NCI-H226 (cell line): Measurements from ENCODE around the gene COL18A1.

ENCODE experiments used
- DNase-seq: peaks from one replicate; pipeline ENCODE4 v3.0.0-alpha.2; 2015

Gene COL18A1

GRCh38 chr21:45537746-45538291, 132.9 kb downstream of the COL18A1 start:
- DNase-seq = no peak

- no peak for DNase-seq
These were observed 133.5 kb downstream of the COL18A1 start for GRCh38 chr21:45538381-45539045.

- no peak for DNase-seq
These were observed 134.3 kb downstream of the COL18A1 start for GRCh38 chr21:45539046-45539795.

- no peak for DNase-seq
These were observed 135.0 kb downstream of the COL18A1 start for GRCh38 chr21:45539796-45540600.

GRCh38 chr21:45540601-45540970, 135.6 kb downstream of the COL18A1 start:
- DNase-seq = no peak

GRCh38 chr21:45541221-45542039, 136.5 kb downstream of the COL18A1 start:
- peak; percentile 52 for DNase-seq

GRCh38 chr21:45542242-45542666, 137.3 kb downstream of the COL18A1 start, which contains the start of gene SLC19A1:
SLC19A1 (minus strand) TSS chr21:45542440; CDS start chr21:45537959, 4,481 bp downstream.
- peak; percentile 32 for DNase-seq

- no peak for DNase-seq
These were observed 137.9 kb downstream of the COL18A1 start for GRCh38 chr21:45542667-45543370.

- DNase-seq = no peak
These were observed 138.4 kb downstream of the COL18A1 start for GRCh38 chr21:45543371-45543709.

GRCh38 chr21:45543710-45544448, 138.9 kb downstream of the COL18A1 start:
- DNase-seq = no peak

- DNase-seq = no peak
These were observed 139.7 kb downstream of the COL18A1 start for GRCh38 chr21:45544449-45545235.

GRCh38 chr21:45545236-45545570, 140.2 kb downstream of the COL18A1 start:
- DNase-seq = no peak

- DNase-seq = no peak
These were observed 140.9 kb downstream of the COL18A1 start for GRCh38 chr21:45545691-45546531.

- DNase-seq = no peak
These were observed 141.9 kb downstream of the COL18A1 start for GRCh38 chr21:45546636-45547544.

GRCh38 chr21:45547545-45547900, 142.6 kb downstream of the COL18A1 start:
- DNase-seq = no peak

GRCh38 chr21:45548711-45549491, 143.9 kb downstream of the COL18A1 start:
- DNase-seq = no peak
